BJ (cell line): ENCODE measurements around the gene PCDHGA8. TPM values are rescaled to one million over a fixed set of nuclear protein-coding genes. Genes with fewer than 3 reads are reported as not detected.

Source experiments
- CTCF ChIA-PET: fragments of 350-600 bp; formaldehyde crosslinking; extraction: SDS; loops from one replicate; lab custom pipeline; 2021; ENCODE audit warnings: antibody characterized with exemption, inconsistent platforms; lab: Yijun Ruan, JAX
- POLR2A ChIA-PET: fragments of 300-600 bp; sonication (Branson Sonifier 250); formaldehyde crosslinking; extraction: SDS; loops from one replicate; lab custom pipeline; 2021; ENCODE audit warnings: antibody characterized with exemption; lab: Charles Lee
- DNase-seq: peaks from one replicate; pipeline ENCODE4 v3.0.0-alpha.2; 2011; ENCODE audit warnings: low read depth
- H3K27me3 ChIP-seq: 2 replicates; pipeline ENCODE4 v1.6.0; 2011; ENCODE audit warnings: low read length; ENCODE audit not compliant: control insufficient read depth, insufficient read depth
- H3K36me3 ChIP-seq: 2 replicates; pipeline ENCODE4 v1.5.1; 2011; ENCODE audit warnings: low read length; ENCODE audit not compliant: control insufficient read depth, insufficient read depth
- H3K4me3 ChIP-seq: 2 replicates; pipeline ENCODE4 v1.5.1; 2011; ENCODE audit warnings: low read depth, mild to moderate bottlenecking, control low read depth, low read length
- CTCF ChIP-seq: IDR thresholded peaks from 2 replicates; pipeline ENCODE4 v1.5.1; 2011; ENCODE audit warnings: low read depth, mild to moderate bottlenecking, control low read depth, inconsistent platforms, low read length, moderate library complexity; ENCODE audit not compliant: insufficient read depth
- polyA plus RNA-seq: library from polyadenylated mRNA; depleted of rRNA; stranded (reverse); fragments of >200 nt; gene quantifications from 2 replicates; pipeline ENCODE4 v1.2.3, GENCODE V29; 2011; rRNA removed

Gene PCDHGA8
- polyA plus RNA-seq, 1 experiment: 0.77 TPM

GRCh38 chr5:141439411-141440141 is 47.1 kb downstream of the PCDHGA8 start:
- no peak for DNase-seq
- ChIA-PET CTCF (interaction anchor here (0.7 to 2.1 kb wide), 9 partner anchors 9 to 125 kb away, joined by 3 to 10 read pairs (median 4); partner anchors contain the start of genes PCDHGA12, PCDHGB7 and PCDHGC3), POLR2A (no interaction called here)
- Histone ChIP-seq H3K27me3 (no peaks in the 10 kb centered on the region), H3K4me3 (no peak overlapping the region), H3K36me3 (peaks cover 3% of the 10 kb centered on the region; the same call in 1 of the 2 replicates)
- no peak for TF ChIP-seq CTCF

GRCh38 chr5:141440341-141440740 is 47.9 kb downstream of the PCDHGA8 start:
- ChIA-PET POLR2A (no interaction called here), CTCF (interaction anchor here (0.7 to 2.1 kb wide), 7 partner anchors 10 to 124 kb away, joined by 3 to 10 read pairs (median 4); partner anchors contain the start of genes PCDHGA12 and PCDHGC3)
- Histone ChIP-seq H3K27me3 (no peaks in the 10 kb centered on the region), H3K36me3 (peaks cover 3% of the 10 kb centered on the region; the same call in 1 of the 2 replicates), H3K4me3 (no peak overlapping the region)
- no peak for DNase-seq
- no peak for TF ChIP-seq CTCF

DNA sequence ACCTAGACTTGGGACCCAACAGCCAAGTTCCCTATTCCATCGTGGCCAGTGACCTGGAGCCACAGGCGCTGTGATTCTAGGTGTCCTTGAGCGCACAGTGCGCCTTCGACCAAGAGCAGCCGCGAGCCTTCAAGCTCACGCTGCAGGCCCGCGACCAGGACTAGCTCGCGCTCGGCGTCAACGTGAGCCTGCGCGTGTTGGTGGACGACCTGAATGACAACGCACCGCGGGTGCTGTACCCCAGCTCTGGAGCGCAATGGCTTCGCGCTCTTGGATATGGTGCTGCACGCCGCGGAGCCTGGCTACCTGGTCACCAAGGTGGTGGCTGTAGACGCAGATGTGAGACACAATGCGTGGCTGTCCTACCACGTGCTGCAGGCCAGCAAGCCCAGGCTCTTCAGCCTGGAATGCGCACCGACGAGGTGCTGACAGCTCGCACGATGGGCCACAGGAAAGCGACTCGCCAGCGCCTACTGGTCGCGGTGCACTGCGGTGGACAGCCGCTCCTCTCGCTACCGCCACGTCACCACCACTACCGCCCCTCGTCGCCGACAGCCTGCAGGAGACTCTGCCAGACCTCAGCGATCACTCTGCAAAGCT is 49.2 kb downstream of the PCDHGA8 start:
- CTCF ChIA-PET: interaction anchor here (0.5 to 2.7 kb wide), 3 partner anchors 24 to 245 kb away, joined by 3 to 9 read pairs (median 3); partner anchors contain the start of gene PCDHGB7
- POLR2A ChIA-PET: no interaction called here
- DNase-seq: no peak

More for the DNA sequence above, 49.2 kb downstream of the PCDHGA8 start:
- Histone ChIP-seq H3K4me3 (no peak overlapping the region), H3K27me3 (no peaks in the 10 kb centered on the region), H3K36me3 (peaks cover 3% of the 10 kb centered on the region; the same call in 1 of the 2 replicates)
- TF ChIP-seq CTCF: no peak

Other genes with a start within 250 kb of the PCDHGA8 start
- 0.20 and 0.26 TPM in 2 replicates for gene PCDHB6, start 242.6 kb upstream of the PCDHGA8 start, polyA plus RNA-seq
- gene PCDHB7, start 220.0 kb upstream of the PCDHGA8 start, polyA plus RNA-seq: 0.31 and 0.44 TPM in 2 replicates
- 0.11 and 0.17 TPM in 2 replicates for gene PCDHB8, start 214.8 kb upstream of the PCDHGA8 start, polyA plus RNA-seq
- gene PCDHB16, start 210.2 kb upstream of the PCDHGA8 start, polyA plus RNA-seq: 0.21 and 0.32 TPM in 2 replicates
- 0.22 and 0.49 TPM in 2 replicates for gene PCDHB9, start 205.5 kb upstream of the PCDHGA8 start, polyA plus RNA-seq
- gene PCDHB10, start 200.3 kb upstream of the PCDHGA8 start, polyA plus RNA-seq: 0.18 and 0.28 TPM in 2 replicates
- gene PCDHB11, start 193.0 kb upstream of the PCDHGA8 start, polyA plus RNA-seq: 0.10 and 0.22 TPM in 2 replicates
- 0.09 and 0.13 TPM in 2 replicates for gene PCDHB12, start 183.9 kb upstream of the PCDHGA8 start, polyA plus RNA-seq
- 0.16 and 0.23 TPM in 2 replicates for gene PCDHB13, start 178.7 kb upstream of the PCDHGA8 start, polyA plus RNA-seq
- 0.42 and 0.47 TPM in 2 replicates for gene PCDHB14, start 169.3 kb upstream of the PCDHGA8 start, polyA plus RNA-seq
- 0.45 and 0.52 TPM in 2 replicates for gene PCDHB15, start 147.2 kb upstream of the PCDHGA8 start, polyA plus RNA-seq
- gene SLC25A2, start 88.6 kb upstream of the PCDHGA8 start, polyA plus RNA-seq: not detected in 2 replicates
- 25.5 and 46.7 TPM in 2 replicates for gene TAF7, start 71.8 kb upstream of the PCDHGA8 start, polyA plus RNA-seq
- gene PCDHGA1, start 62.1 kb upstream of the PCDHGA8 start, polyA plus RNA-seq: 1.8 and 1.9 TPM in 2 replicates
- 6.7 and 6.8 TPM in 2 replicates for gene PCDHGA2, start 53.9 kb upstream of the PCDHGA8 start, polyA plus RNA-seq
- 1.9 and 2.5 TPM in 2 replicates for gene PCDHGA3, start 48.8 kb upstream of the PCDHGA8 start, polyA plus RNA-seq
- 2.0 and 2.2 TPM in 2 replicates for gene PCDHGB1, start 42.5 kb upstream of the PCDHGA8 start, polyA plus RNA-seq
- 3.0 and 4.0 TPM in 2 replicates for gene PCDHGA4, start 37.6 kb upstream of the PCDHGA8 start, polyA plus RNA-seq
- 3.7 and 4.0 TPM in 2 replicates for gene PCDHGB2, start 32.6 kb upstream of the PCDHGA8 start, polyA plus RNA-seq
- gene PCDHGA5, start 28.5 kb upstream of the PCDHGA8 start, polyA plus RNA-seq: 1.2 and 1.6 TPM in 2 replicates
- gene PCDHGB3, start 22.4 kb upstream of the PCDHGA8 start, polyA plus RNA-seq: 2.7 and 3.0 TPM in 2 replicates
- gene PCDHGA6, start 18.7 kb upstream of the PCDHGA8 start, polyA plus RNA-seq: 3.3 and 4.3 TPM in 2 replicates
- 1.8 and 3.6 TPM in 2 replicates for gene PCDHGA7, start 9.9 kb upstream of the PCDHGA8 start, polyA plus RNA-seq
- gene PCDHGB4, start 4.9 kb upstream of the PCDHGA8 start, polyA plus RNA-seq: 11.8 and 12.2 TPM in 2 replicates
- 13.5 and 19.4 TPM in 2 replicates for gene PCDHGB5, start 5.3 kb downstream of the PCDHGA8 start, polyA plus RNA-seq
- gene PCDHGA9, start 10.1 kb downstream of the PCDHGA8 start, polyA plus RNA-seq: 0.97 and 1.2 TPM in 2 replicates
- 1.5 and 1.7 TPM in 2 replicates for gene PCDHGB6, start 15.4 kb downstream of the PCDHGA8 start, polyA plus RNA-seq
- 2.7 and 3.9 TPM in 2 replicates for gene PCDHGA10, start 20.4 kb downstream of the PCDHGA8 start, polyA plus RNA-seq
- gene PCDHGB7, start 25.0 kb downstream of the PCDHGA8 start, polyA plus RNA-seq: 7.6 and 9.6 TPM in 2 replicates
- gene PCDHGA11, start 28.4 kb downstream of the PCDHGA8 start, polyA plus RNA-seq: 5.4 and 7.4 TPM in 2 replicates
- 6.1 and 7.9 TPM in 2 replicates for gene PCDHGA12, start 37.9 kb downstream of the PCDHGA8 start, polyA plus RNA-seq
- gene PCDHGC3, start 83.3 kb downstream of the PCDHGA8 start, polyA plus RNA-seq: 36.5 and 56.3 TPM in 2 replicates
- gene PCDHGC4, start 92.4 kb downstream of the PCDHGA8 start, polyA plus RNA-seq: 0.49 TPM in 2 replicates
- gene PCDHGC5, start 96.4 kb downstream of the PCDHGA8 start, polyA plus RNA-seq: 0.99 and 1.6 TPM in 2 replicates
- gene DIAPH1, start 226.4 kb downstream of the PCDHGA8 start, polyA plus RNA-seq: 23.3 and 36.6 TPM in 2 replicates
- gene HDAC3, start 244.2 kb downstream of the PCDHGA8 start, polyA plus RNA-seq: 84.2 and 97.8 TPM in 2 replicates
- 3.7 and 5.0 TPM in 2 replicates for gene RELL2, start 244.4 kb downstream of the PCDHGA8 start, polyA plus RNA-seq